Umbilical cord (tissue), 2 donors: ENCODE results near the gene SRD5A3. TPM values are rescaled to one million over a fixed set of nuclear protein-coding genes. Genes with fewer than 3 reads are reported as not detected.

Experiments
- DNase-seq: peaks from one replicate; pipeline ENCODE4 v3.0.0-alpha.2; 2015; ENCODE audit warnings: low spot score
- total RNA-seq: library from RNA; depleted of rRNA; stranded (reverse); fragments of >200 nt; gene quantifications from one replicate; pipeline ENCODE4 v1.2.3, GENCODE V29; 2014; ENCODE audit warnings: low replicate concordance; ENCODE audit not compliant: insufficient read depth

SRD5A3 gene
- total RNA-seq, 1 donor from 2014 or later = 3.1 TPM

DNA sequence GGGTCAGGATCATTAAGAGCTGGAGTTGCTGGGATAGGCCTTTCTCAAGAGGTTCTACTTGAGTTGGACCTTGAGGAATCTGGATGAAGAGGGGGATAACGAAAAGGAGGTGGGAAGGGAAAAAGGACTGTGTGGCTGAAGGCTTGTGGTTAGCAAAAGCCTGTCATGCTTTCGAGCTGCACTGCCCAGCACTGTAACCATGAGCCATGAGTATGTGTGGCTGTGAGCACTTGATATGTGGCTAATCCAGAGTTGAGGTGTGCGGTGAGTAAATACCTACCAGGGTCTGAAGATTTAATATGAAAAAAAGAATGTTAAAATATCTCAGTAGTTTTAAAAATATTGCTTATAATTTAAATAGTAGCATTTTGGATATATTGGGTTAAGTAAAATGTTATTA, 61.1 kb downstream of the SRD5A3 start:
- DNase-seq = no peak

DNA sequence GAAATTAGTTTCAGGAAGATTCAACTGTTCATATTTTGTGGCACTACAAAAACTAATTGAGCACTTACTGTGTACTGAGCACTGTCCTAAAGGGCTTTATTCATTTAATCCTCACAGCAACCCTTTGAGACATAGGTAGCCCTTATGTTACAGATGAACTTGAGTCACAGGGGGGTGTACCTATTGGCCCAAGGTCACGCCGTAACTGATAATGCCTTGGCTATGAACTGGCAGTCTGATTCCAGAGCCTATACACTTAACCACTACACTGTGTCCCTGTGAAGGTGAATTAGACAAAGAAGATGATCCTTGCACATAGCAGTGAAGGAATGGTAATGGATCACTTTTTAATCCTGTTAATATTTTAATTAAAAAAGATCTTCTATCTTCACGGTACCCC, 61.7 kb downstream of the SRD5A3 start:
- no peak for DNase-seq

DNA sequence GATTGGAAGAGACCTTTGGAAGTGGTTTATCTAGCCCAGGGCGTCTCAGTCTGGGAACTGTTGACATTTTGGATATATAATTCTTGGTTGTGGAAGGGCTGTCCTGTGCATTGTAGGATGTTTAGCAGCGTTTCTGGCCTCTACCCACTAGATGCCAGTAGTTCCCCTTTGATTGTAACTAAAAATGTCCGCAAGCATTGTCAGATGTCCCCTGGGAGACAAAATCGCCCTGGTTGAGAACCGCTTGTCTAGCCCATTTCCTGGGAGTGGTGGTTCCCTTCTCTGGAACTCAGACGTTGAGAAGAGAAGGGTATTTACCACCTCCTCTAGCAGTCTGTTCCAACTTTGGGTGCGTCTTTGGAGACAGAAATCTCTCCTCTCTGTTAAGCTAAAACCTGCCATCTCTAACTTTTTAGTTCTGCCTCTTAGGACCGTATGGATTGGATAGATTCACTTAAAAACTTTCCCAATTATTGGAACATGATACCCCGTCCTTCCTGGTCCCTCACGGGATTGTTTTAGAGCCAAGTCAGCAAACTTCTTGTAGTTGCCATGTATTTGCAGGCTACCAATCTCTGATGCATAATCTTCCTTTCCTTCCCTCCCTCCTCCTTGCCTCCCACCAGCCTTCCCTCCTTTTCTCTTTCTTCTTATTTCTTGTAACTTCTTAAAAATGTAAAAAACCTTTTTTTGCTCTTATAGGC, 63.6 kb downstream of the SRD5A3 start:
- DNase-seq = peak; percentile 44

GRCh38 chr4:55410431-55410830, 64.4 kb downstream of the SRD5A3 start:
- DNase-seq = no peak

DNA sequence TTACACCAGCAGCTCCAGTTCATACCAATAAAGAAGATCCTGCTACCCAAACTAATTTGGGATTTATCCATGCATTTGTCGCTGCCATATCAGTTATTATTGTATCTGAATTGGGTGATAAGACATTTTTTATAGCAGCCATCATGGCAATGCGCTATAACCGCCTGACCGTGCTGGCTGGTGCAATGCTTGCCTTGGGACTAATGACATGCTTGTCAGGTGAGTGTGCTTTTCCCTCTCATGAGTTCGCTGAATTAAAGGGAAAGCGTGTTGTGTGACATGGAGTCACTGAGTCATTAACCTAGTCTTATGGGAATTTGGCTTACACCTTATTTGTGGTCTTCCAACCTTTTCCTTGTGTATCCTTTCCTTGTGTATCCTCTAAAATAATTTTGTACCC, 65.6 kb downstream of the SRD5A3 start:
- no peak for DNase-seq

GRCh38 chr4:55416176-55416575, 70.1 kb downstream of the SRD5A3 start:
- DNase-seq = no peak

Other genes starting within 250 kb of the SRD5A3 start
- gene KDR, start 220.6 kb upstream of the SRD5A3 start, total RNA-seq = 50.3 TPM
- 225 TPM for gene TMEM165, start 49.7 kb downstream of the SRD5A3 start, total RNA-seq
- 27.9 TPM for gene CLOCK, start 200.7 kb downstream of the SRD5A3 start, total RNA-seq
- not detected for gene PDCL2, start 246.0 kb downstream of the SRD5A3 start, total RNA-seq